PC-3 (cell line): ENCODE data around the gene TESMIN. TPM values are rescaled to one million over a fixed set of nuclear protein-coding genes. Genes with fewer than 3 reads are reported as not detected.

Source experiments
- ATAC-seq: fragments of 200-7000 bp; cut with Tn5 transposase; 2 replicates; pipeline ENCODE4 v1.9.1; 2020; ENCODE audit warnings: mild to moderate bottlenecking, moderate library complexity
- BruUV-seq: library from RNA; stranded (reverse); fragments of 400-500 nt; replicated peaks from 2 replicates; lab custom pipeline; 2021; lab: Mats Ljungman, UMichigan
- CTCF ChIA-PET: fragments of 300-600 bp; sonication (Branson Sonifier 250); formaldehyde crosslinking; loops from one replicate; lab custom pipeline; 2022; ENCODE audit warnings: antibody characterized with exemption; lab: Charles Lee
- POLR2A ChIA-PET: fragments of 300-600 bp; sonication (Branson Sonifier 250); formaldehyde crosslinking; loops from one replicate; lab custom pipeline; 2022; ENCODE audit warnings: antibody characterized with exemption; ENCODE audit not compliant: unreplicated experiment; lab: Charles Lee
- DNase-seq: peaks from one replicate; pipeline ENCODE4 v3.0.0-alpha.2; 2015
- H2AFZ ChIP-seq: fragments of 300-600 bp; sonication (generic); 2 replicates; pipeline ENCODE4 v1.6.0; 2016; ENCODE audit warnings: antibody characterized with exemption, low read length
- H3F3A ChIP-seq: fragments of 300-600 bp; sonication (generic); one replicate; pipeline ENCODE4 v1.6.0; 2017; ENCODE audit warnings: antibody characterized with exemption, low read length, control low read depth, mild to moderate bottlenecking; ENCODE audit not compliant: unreplicated experiment
- H3K27ac ChIP-seq: fragments of 300-600 bp; sonication (generic); 2 replicates; pipeline ENCODE4 v1.5.1; 2016; ENCODE audit warnings: mild to moderate bottlenecking, low read length
- H3K27me3 ChIP-seq: fragments of 300-600 bp; sonication (generic); 2 replicates; pipeline ENCODE4 v1.6.1; 2016; ENCODE audit warnings: low read length, mixed read lengths
- H3K36me3 ChIP-seq: fragments of 300-600 bp; sonication (generic); 2 replicates; pipeline ENCODE4 v1.6.1; 2016; ENCODE audit warnings: low read depth, mixed run types, low read length, mixed read lengths
- H3K4me1 ChIP-seq: fragments of 300-600 bp; sonication (generic); 2 replicates; pipeline ENCODE4 v1.5.1; 2016; ENCODE audit warnings: low read length; ENCODE audit not compliant: insufficient read depth
- H3K4me2 ChIP-seq: fragments of 300-600 bp; sonication (generic); 2 replicates; pipeline ENCODE4 v1.6.0; 2016; ENCODE audit warnings: low read length
- H3K4me3 ChIP-seq: fragments of 300-600 bp; sonication (generic); 2 replicates; pipeline ENCODE4 v1.5.1; 2016; ENCODE audit warnings: mild to moderate bottlenecking, low read length, mixed read lengths
- H3K79me2 ChIP-seq: fragments of 300-600 bp; sonication (generic); 2 replicates; pipeline ENCODE4 v1.6.1; 2017; ENCODE audit warnings: low read length, mixed read lengths
- H3K9ac ChIP-seq: fragments of 300-600 bp; sonication (generic); 2 replicates; pipeline ENCODE4 v1.6.0; 2016; ENCODE audit warnings: mild to moderate bottlenecking, low read length
- H3K9me2 ChIP-seq: fragments of 300-600 bp; sonication (generic); replicated peaks from 2 replicates; pipeline ENCODE4 v1.6.1; 2016; ENCODE audit warnings: mixed run types, low read length, mixed read lengths
- H3K9me3 ChIP-seq: fragments of 300-600 bp; sonication (generic); 2 replicates; pipeline ENCODE4 v1.6.1; 2016; ENCODE audit warnings: low read length, mixed read lengths
- H4K20me1 ChIP-seq: fragments of 300-600 bp; sonication (generic); 2 replicates; pipeline ENCODE4 v1.6.1; 2016; ENCODE audit warnings: low read length, mixed read lengths
- CTCF ChIP-seq: fragments of 300-600 bp; sonication (generic); conservative IDR thresholded peaks from 2 replicates; pipeline ENCODE4 v1.5.1; 2017; ENCODE audit warnings: antibody characterized with exemption, low read depth, mild to moderate bottlenecking, low read length
- EZH2 ChIP-seq: fragments of 300-600 bp; sonication (generic); IDR thresholded peaks from one replicate; pipeline ENCODE4 v1.6.1; 2017; ENCODE audit warnings: antibody characterized with exemption, mild to moderate bottlenecking, low read length; ENCODE audit not compliant: unreplicated experiment
- EZH2phosphoT487 ChIP-seq: fragments of 300-600 bp; sonication (generic); IDR thresholded peaks from 2 replicates; pipeline ENCODE4 v1.6.1; 2018; ENCODE audit warnings: mild to moderate bottlenecking, antibody characterized with exemption, low read length, borderline replicate concordance
- intact Hi-C: fragments of 100-400 bp; cut with micrococcal nuclease; formaldehyde crosslinking; loops from 2 replicates; pipeline ENCODE4 v1.9.0; 2023
- total RNA-seq: library from RNA; depleted of rRNA; stranded (reverse); fragments of >200 nt; gene quantifications from 2 replicates; pipeline ENCODE4 v1.2.3, GENCODE V29; 2014

Gene TESMIN
- total RNA-seq, 1 experiment from 2014 or later = 25.8 TPM

- intact Hi-C loops = no loop called here
- BruUV-seq = no TSS peak
- DNase-seq = no peak
- no peak overlapping the region for H2AFZ ChIP-seq
- H3K9me3 ChIP-seq = no peaks in the 10 kb centered on the region
- no peaks in the 10 kb centered on the region for H4K20me1 ChIP-seq
- no peaks in the 10 kb centered on the region for H3K36me3 ChIP-seq
- no peak overlapping the region for H3K4me3 ChIP-seq
- ChIA-PET CTCF (no interaction called here), POLR2A (no interaction called here)
- no peaks in the 10 kb centered on the region for H3F3A ChIP-seq
- TF ChIP-seq EZH2phosphoT487 (no peak), CTCF (no peak), EZH2 (no peak)
- no peak overlapping the region for H3K9ac ChIP-seq
- H3K27me3 ChIP-seq = no peaks in the 10 kb centered on the region; the same call in 1 of the 2 replicates
- no peak for ATAC-seq
- no peaks in the 10 kb centered on the region for H3K79me2 ChIP-seq
- H3K9me2 ChIP-seq = no peaks in the 10 kb centered on the region
- H3K27ac ChIP-seq = no peak overlapping the region
- H3K4me2 ChIP-seq = no peak overlapping the region
- H3K4me1 ChIP-seq = no peaks in the 10 kb centered on the region
These were observed 29.2 kb downstream of the TESMIN start for GRCh38 chr11:68722143-68722542.

DNA sequence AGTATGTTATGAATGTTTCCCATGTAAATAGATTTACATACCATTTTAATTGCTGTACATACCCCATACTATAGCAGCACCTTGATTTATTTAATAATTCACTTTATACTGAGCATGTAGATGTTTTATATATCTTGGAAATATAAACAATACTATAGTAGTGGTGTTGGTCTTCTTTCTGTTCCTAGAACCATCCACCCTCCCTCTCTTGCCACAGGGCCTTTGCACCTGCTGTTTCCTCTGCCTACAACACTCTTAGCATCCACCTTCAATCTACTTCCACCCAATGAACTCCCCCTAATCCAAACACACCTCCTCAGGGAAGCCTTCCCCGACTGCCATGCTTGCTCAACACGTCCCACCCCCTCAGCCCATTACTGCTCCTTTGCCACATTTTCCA lies 30.2 kb downstream of the TESMIN start:
- Histone ChIP-seq H3K4me1 (no peaks in the 10 kb centered on the region), H3K4me3 (no peak overlapping the region), H3K79me2 (no peaks in the 10 kb centered on the region), H3K27ac (no peak overlapping the region), H3K9me3 (no peaks in the 10 kb centered on the region), H3K27me3 (no peaks in the 10 kb centered on the region; the same call in 1 of the 2 replicates), H3K9me2 (no peaks in the 10 kb centered on the region), H3K9ac (no peak overlapping the region), H3F3A (no peaks in the 10 kb centered on the region), H3K4me2 (no peak overlapping the region), H3K36me3 (no peaks in the 10 kb centered on the region), H2AFZ (no peak overlapping the region), H4K20me1 (no peaks in the 10 kb centered on the region)
- TF ChIP-seq CTCF = no peak
- TF ChIP-seq EZH2 = no peak
- TF ChIP-seq EZH2phosphoT487 = no peak
- BruUV-seq = no TSS peak
- intact Hi-C loops = no loop called here
- CTCF ChIA-PET = no interaction called here
- POLR2A ChIA-PET = no interaction called here
- no peak for ATAC-seq
- no peak for DNase-seq

GRCh38 chr11:68715456-68716122 lies 35.7 kb downstream of the TESMIN start:
- H3K27me3 ChIP-seq = no peaks in the 10 kb centered on the region; the same call in 1 of the 2 replicates
- BruUV-seq = no TSS peak
- DNase-seq = no peak
- H3K79me2 ChIP-seq = no peaks in the 10 kb centered on the region
- H4K20me1 ChIP-seq = no peaks in the 10 kb centered on the region
- no peak overlapping the region for H2AFZ ChIP-seq
- H3K9me2 ChIP-seq = no peaks in the 10 kb centered on the region
- intact Hi-C loops = no loop called here
- H3K9ac ChIP-seq = no peak overlapping the region
- no peak for ATAC-seq
- ChIA-PET POLR2A (no interaction called here), CTCF (no interaction called here)
- H3F3A ChIP-seq = no peaks in the 10 kb centered on the region
- TF ChIP-seq CTCF (no peak), EZH2 (no peak), EZH2phosphoT487 (no peak)
- no peak overlapping the region for H3K27ac ChIP-seq
- no peak overlapping the region for H3K4me2 ChIP-seq
- H3K4me3 ChIP-seq = no peak overlapping the region
- no peaks in the 10 kb centered on the region for H3K36me3 ChIP-seq
- H3K9me3 ChIP-seq = no peaks in the 10 kb centered on the region
- H3K4me1 ChIP-seq = no peaks in the 10 kb centered on the region
